ENCODE data around the gene AJUBA. TPM values are rescaled to one million over a fixed set of nuclear protein-coding genes. Genes with fewer than 3 reads are reported as not detected.
"Not testable (repeated sequence)": the region's sequence is repeated elsewhere in the genome, so short reads cannot be mapped to it uniquely, and the experiment has no call there.

The AJUBA gene
- total RNA-seq, 1 donor = 14.6 TPM

DNA sequence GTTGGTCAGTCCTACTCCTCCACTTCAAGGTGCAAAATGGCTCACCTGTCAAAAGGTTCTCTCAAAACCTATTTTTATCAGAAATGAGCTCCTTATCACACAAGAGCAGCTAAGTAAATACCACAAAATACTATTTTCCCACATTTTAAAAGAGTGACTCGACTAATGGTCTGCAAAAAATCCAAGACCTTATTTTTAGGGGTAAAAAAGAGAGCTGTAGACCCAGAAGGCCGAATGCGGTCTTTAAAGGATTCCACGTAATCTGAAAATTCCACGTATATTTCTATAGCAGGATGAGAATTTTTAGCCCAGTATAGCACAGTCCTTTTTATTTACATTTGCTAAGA is 23.8 kb upstream of the AJUBA start:
- DNase-seq (ENCODE audit: low read depth) = no peak

DNA sequence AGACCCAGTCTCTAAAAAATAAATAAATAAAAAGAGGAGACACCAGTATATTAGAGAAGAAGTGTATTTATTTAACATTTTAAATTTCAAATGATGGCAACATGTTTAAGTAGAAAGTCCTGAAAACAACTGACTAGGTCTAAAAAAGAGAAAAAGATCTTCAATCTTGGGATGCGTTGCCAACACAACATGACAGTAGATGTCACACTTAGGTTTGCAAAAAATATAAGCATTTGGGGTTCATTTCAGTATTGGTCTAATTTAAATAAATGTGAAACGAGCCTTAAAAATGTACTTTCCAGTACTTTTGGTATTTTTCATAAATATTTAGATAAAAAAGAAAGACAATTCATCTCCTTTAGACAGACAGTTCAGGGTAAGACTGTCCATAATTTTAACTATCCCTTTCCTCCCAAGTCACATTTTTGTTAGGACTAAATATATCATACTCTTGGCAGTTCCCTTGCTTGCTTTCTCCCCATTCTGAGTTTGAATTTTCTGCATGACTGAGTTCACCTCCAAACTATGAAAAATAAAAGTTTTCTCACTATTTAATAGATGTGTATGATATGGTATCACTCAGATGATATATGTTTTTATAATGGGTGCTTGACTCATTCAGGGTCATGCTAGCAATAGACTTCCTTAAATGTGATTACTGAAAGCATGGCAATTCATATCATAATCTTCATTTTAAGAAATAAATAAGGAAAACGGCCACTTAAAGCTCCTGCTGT is 23.3 kb upstream of the AJUBA start:
- TF ChIP-seq, protein P1, sequence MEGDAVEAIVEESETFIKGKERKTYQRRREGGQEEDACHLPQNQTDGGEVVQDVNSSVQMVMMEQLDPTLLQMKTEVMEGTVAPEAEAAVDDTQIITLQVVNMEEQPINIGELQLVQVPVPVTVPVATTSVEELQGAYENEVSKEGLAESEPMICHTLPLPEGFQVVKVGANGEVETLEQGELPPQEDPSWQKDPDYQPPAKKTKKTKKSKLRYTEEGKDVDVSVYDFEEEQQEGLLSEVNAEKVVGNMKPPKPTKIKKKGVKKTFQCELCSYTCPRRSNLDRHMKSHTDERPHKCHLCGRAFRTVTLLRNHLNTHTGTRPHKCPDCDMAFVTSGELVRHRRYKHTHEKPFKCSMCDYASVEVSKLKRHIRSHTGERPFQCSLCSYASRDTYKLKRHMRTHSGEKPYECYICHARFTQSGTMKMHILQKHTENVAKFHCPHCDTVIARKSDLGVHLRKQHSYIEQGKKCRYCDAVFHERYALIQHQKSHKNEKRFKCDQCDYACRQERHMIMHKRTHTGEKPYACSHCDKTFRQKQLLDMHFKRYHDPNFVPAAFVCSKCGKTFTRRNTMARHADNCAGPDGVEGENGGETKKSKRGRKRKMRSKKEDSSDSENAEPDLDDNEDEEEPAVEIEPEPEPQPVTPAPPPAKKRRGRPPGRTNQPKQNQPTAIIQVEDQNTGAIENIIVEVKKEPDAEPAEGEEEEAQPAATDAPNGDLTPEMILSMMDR (IDR thresholded peaks at IDR 0.05; ENCODE audit: insufficient read depth, low read length) = no peak
- DNase-seq (ENCODE audit: low read depth) = no peak
- H3K4me3 ChIP-seq (ENCODE audit: low read depth, low read length) = no peak overlapping the region

More for the DNA sequence above, 23.8 kb upstream of the AJUBA start:
- TF ChIP-seq, protein P1 (IDR thresholded peaks at IDR 0.05; ENCODE audit: insufficient read depth, low read length) = no peak
- peak overlapping the region; percentile 82 for H3K4me3 ChIP-seq (ENCODE audit: low read depth, low read length)

DNA sequence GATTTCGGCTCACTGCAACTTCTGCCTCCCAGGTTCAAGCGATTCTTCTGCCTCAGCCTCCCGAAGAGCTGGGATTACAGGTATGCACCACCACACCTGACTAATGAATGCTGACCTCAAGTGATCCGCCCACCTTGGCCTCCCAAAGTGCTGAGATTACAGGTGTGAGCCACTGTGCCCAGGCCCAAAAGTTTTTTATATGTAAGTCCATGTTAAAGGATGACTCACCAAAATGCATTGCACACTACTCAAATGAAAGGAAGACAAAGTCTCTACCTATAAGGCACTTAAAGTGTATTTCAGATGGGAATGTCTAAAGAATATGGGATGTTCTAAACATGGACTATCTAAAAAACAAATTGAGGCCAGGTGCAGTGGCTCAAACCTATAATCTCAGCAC is 21.9 kb upstream of the AJUBA start:
- not testable (repeated sequence) for DNase-seq (ENCODE audit: low read depth)

DNA sequence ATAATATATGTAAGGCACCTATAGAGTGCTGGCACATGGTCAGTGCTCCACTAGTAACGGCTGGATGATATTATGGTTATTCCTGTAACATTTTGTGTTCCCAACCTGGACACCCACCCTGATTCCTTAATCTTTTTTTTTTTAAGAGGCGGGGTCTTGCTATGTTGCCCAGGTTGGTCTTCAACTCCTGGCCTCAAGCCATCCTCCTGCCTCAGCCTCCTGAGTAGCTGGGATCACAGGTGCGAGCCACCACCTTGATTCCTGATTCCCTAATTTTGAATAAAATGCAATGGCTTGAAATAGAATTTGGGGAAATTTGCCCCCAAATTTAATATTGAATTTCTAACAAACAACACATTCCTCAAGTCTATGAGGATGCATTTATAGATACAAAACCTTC is 20.2 kb upstream of the AJUBA start:
- TF ChIP-seq, protein P1 (IDR thresholded peaks at IDR 0.05; ENCODE audit: insufficient read depth, low read length) = no peak
- no peak overlapping the region for H3K4me3 ChIP-seq (ENCODE audit: low read depth, low read length)
- DNase-seq (ENCODE audit: low read depth) = no peak

More for the DNA sequence above, 21.9 kb upstream of the AJUBA start:
- H3K4me3 ChIP-seq (ENCODE audit: low read depth, low read length) = not testable (repeated sequence)

DNA sequence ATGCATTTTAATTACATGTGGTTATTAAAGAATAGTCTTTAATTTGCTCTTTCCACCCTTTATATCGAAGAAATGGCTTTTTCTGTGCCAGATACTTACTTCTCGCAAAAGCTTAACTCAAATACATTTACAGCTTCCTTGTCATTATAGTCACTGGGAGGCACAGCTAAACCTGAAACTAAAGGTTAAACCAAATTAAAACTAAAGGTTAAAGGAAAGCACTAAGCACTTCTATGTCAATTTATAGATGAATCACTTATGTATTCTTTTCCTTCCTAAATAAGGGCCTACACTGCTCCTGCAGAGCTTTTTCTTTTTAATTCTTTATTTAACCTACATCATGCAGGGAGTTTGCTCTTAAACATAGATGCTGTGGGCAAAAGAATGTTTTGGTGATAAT is 18.5 kb upstream of the AJUBA start:
- no peak for DNase-seq (ENCODE audit: low read depth)
- TF ChIP-seq, protein P1 (IDR thresholded peaks at IDR 0.05; ENCODE audit: insufficient read depth, low read length) = no peak
- no peak overlapping the region for H3K4me3 ChIP-seq (ENCODE audit: low read depth, low read length)

DNA sequence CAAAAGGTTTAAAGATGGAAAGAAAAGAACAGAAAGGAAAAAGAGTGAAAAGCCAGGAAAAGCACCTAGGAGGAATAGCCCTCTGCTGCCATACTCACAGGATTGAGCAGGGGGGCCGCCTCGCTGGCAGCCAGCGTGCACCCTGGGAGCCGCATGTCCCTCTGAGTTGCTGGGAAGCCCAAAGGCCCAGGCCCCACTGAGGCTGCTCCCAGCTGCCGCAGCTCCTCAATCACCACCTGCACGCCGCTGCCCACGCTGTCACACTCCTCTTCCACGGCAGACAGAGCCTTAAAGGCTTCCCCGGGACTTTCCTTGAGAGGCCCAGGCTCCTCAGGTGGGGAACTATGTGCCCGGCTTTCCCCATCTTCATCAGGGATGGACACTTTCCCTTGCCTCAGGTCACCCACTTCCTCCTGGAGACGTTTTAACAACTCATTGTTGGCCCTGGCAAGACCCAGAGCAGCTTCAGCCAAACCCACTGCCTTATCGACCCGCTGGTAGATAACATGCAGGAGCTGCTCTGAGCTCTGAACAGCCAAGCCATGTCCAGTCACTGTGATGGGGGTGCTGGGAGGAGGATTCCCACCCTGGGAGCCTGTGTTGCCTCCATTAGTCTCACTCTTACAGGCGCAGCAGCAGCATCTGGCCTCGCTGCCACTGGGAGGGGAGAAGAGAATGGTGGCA is 16.1 kb upstream of the AJUBA start:
- DNase-seq (ENCODE audit: low read depth) = no peak
- TF ChIP-seq, protein P1 (IDR thresholded peaks at IDR 0.05; ENCODE audit: insufficient read depth, low read length) = no peak
- H3K4me3 ChIP-seq (ENCODE audit: low read depth, low read length) = no peak overlapping the region

DNA sequence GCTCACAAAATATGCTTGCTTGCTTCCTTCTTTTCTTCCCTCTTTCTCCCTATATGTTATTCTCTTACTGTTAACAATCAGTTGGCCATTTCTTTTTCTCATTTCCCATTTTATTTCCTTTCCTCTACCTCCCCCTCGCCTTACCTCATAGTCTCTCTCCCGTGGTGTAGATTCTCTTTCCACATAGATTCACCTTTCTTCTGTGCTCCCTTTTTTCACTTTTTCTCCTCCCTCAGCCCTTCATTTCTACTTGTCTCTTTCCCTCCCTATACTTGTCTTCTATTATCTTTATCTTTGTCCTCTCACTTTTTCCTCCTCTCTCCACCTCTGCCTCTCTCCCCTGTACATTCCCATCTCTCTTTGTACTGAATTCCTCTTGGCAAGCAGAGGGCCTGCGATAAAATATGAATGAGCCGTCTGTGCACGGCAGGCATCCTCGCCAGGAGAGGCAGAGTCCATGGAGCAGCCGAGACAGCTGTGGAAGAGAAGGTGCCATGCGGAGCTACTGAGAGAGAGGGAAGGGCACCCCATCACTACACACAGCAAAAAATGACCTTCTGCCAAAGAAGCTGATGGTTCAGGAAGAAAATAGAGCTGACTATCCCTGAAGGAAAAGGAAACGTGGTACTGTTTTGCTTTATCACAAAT is 15.4 kb upstream of the AJUBA start:
- no peak for DNase-seq (ENCODE audit: low read depth)
- TF ChIP-seq, protein P1 (IDR thresholded peaks at IDR 0.05; ENCODE audit: insufficient read depth, low read length) = no peak
- no peak overlapping the region for H3K4me3 ChIP-seq (ENCODE audit: low read depth, low read length)
